IMR-90 (cell line): ENCODE data around the gene ZNF606.

Source experiments
- BHLHE40 ChIP-seq: fragments of 150-350 bp; IDR thresholded peaks from 2 replicates; pipeline ENCODE4 v1.6.1; 2016; ENCODE audit warnings: mild to moderate bottlenecking, low read depth, low read length
- CHD1 ChIP-seq: IDR thresholded peaks from 2 replicates; pipeline ENCODE4 v1.6.1; 2012; ENCODE audit warnings: low read depth, low read length, improper control_type of control experiment
- CTCF ChIP-seq: conservative IDR thresholded peaks from 2 replicates; pipeline ENCODE4 v1.5.1; 2012; ENCODE audit warnings: mild to moderate bottlenecking, low read depth, low read length, improper control_type of control experiment
- FOS ChIP-seq: fragments of 150-350 bp; IDR thresholded peaks from 2 replicates; pipeline ENCODE4 v1.6.1; 2016; ENCODE audit warnings: low read depth, low read length
- MAZ ChIP-seq: IDR thresholded peaks from 2 replicates; pipeline ENCODE4 v1.6.1; 2012; ENCODE audit warnings: low read depth, mild to moderate bottlenecking, low read length, improper control_type of control experiment, moderate library complexity, borderline replicate concordance
- POLR2A ChIP-seq: IDR thresholded peaks from 2 replicates; pipeline ENCODE4 v1.6.1; 2012; ENCODE audit warnings: mild to moderate bottlenecking, low read depth, low read length
- RAD21 ChIP-seq: IDR thresholded peaks from 2 replicates; pipeline ENCODE4 v1.6.1; 2012; ENCODE audit warnings: low read length, improper control_type of control experiment
- TF ChIP-seq, protein P1 (sequence below): fragments of 150-350 bp; IDR thresholded peaks from 2 replicates; pipeline ENCODE4 v1.6.1; 2017; ENCODE audit warnings: mild to moderate bottlenecking, antibody characterized with exemption, low read length, low read depth

GRCh38 chr19:57949296-57949695, 53.3 kb downstream of the ZNF606 start:
- no peak for TF ChIP-seq CTCF
- no peak for TF ChIP-seq POLR2A
- TF ChIP-seq CHD1, result no peak
- no peak for TF ChIP-seq BHLHE40
- no peak for TF ChIP-seq RAD21
- TF ChIP-seq, protein P1, sequence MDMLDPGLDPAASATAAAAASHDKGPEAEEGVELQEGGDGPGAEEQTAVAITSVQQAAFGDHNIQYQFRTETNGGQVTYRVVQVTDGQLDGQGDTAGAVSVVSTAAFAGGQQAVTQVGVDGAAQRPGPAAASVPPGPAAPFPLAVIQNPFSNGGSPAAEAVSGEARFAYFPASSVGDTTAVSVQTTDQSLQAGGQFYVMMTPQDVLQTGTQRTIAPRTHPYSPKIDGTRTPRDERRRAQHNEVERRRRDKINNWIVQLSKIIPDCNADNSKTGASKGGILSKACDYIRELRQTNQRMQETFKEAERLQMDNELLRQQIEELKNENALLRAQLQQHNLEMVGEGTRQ, result no peak
- no peak for TF ChIP-seq FOS
- no peak for TF ChIP-seq MAZ
